NT2/D1 (cell line): Measurements from ENCODE around the gene AP3B1.

Experiments used
- DNase-seq: peaks from one replicate; pipeline ENCODE4 v3.0.0-alpha.2; 2011; ENCODE audit warnings: low read depth, low spot score
- H3K27me3 ChIP-seq: 2 replicates; pipeline ENCODE4 v1.6.0; 2011; ENCODE audit warnings: mild to moderate bottlenecking; ENCODE audit not compliant: insufficient read length, insufficient read depth
- H3K36me3 ChIP-seq: 2 replicates; pipeline ENCODE4 v1.6.1; 2011; ENCODE audit warnings: mild to moderate bottlenecking, low read length, mixed read lengths; ENCODE audit not compliant: insufficient read depth, insufficient read length
- H3K4me1 ChIP-seq: 2 replicates; pipeline ENCODE4 v1.5.1; 2011; ENCODE audit not compliant: insufficient read depth, insufficient read length
- H3K4me3 ChIP-seq: 2 replicates; pipeline ENCODE4 v1.5.1; 2011; ENCODE audit warnings: low read depth; ENCODE audit not compliant: insufficient read length
- H3K9ac ChIP-seq: 2 replicates; pipeline ENCODE4 v1.6.0; 2011; ENCODE audit warnings: low read depth; ENCODE audit not compliant: insufficient read length
- H3K9me3 ChIP-seq: 2 replicates; pipeline ENCODE4 v1.5.1; 2011; ENCODE audit warnings: mild to moderate bottlenecking, low read length; ENCODE audit not compliant: insufficient read depth
- SUZ12 ChIP-seq: IDR thresholded peaks from 2 replicates; pipeline ENCODE4 v1.6.1; 2011; ENCODE audit not compliant: insufficient read length, insufficient read depth; ENCODE audit errors: extremely low read depth
- YY1 ChIP-seq: IDR thresholded peaks from 2 replicates; pipeline ENCODE4 v1.6.1; 2011; ENCODE audit not compliant: insufficient read length, insufficient read depth
- ZNF274 ChIP-seq: IDR thresholded peaks from 2 replicates; pipeline ENCODE4 v1.6.1; 2011; ENCODE audit warnings: mild to moderate bottlenecking, low read depth, low read length

Gene AP3B1

GRCh38 chr5:77971776-77972468 is 322.6 kb downstream of the AP3B1 start:
- no peak for DNase-seq
- no peak overlapping the region for H3K9ac ChIP-seq
- H3K9me3 ChIP-seq = no peaks in the 10 kb centered on the region
- H3K4me3 ChIP-seq = no peak overlapping the region
- no peak for TF ChIP-seq YY1
- no peak for TF ChIP-seq SUZ12
- no peak for TF ChIP-seq ZNF274
- H3K4me1 ChIP-seq = no peaks in the 10 kb centered on the region
- no peaks in the 10 kb centered on the region for H3K36me3 ChIP-seq
- H3K27me3 ChIP-seq = peaks cover 72% of the 10 kb centered on the region

- no peak for DNase-seq
- no peaks in the 10 kb centered on the region for H3K4me1 ChIP-seq
- no peak overlapping the region for H3K4me3 ChIP-seq
- H3K27me3 ChIP-seq = peaks cover 76% of the 10 kb centered on the region
- TF ChIP-seq YY1 = no peak
- no peak for TF ChIP-seq ZNF274
- no peak for TF ChIP-seq SUZ12
- H3K9me3 ChIP-seq = no peaks in the 10 kb centered on the region
- H3K9ac ChIP-seq = no peak overlapping the region
- H3K36me3 ChIP-seq = no peaks in the 10 kb centered on the region
Observed at GRCh38 chr5:77970891-77971290, 323.6 kb downstream of the AP3B1 start.

GRCh38 chr5:77963795-77964194 is 330.7 kb downstream of the AP3B1 start:
- DNase-seq = no peak
- no peak overlapping the region for H3K4me3 ChIP-seq
- H3K9ac ChIP-seq = no peak overlapping the region
- H3K27me3 ChIP-seq = peaks cover 83% of the 10 kb centered on the region
- TF ChIP-seq ZNF274 = no peak
- TF ChIP-seq YY1 = no peak
- TF ChIP-seq SUZ12 = no peak
- no peaks in the 10 kb centered on the region for H3K36me3 ChIP-seq
- H3K4me1 ChIP-seq = peaks cover 4% of the 10 kb centered on the region
- no peaks in the 10 kb centered on the region for H3K9me3 ChIP-seq

- no peak for TF ChIP-seq ZNF274
- no peak for TF ChIP-seq SUZ12
- TF ChIP-seq YY1 = no peak
- Histone ChIP-seq H3K27me3 (peaks cover 94% of the 10 kb centered on the region), H3K36me3 (no peaks in the 10 kb centered on the region), H3K9me3 (no peaks in the 10 kb centered on the region), H3K9ac (no peak overlapping the region), H3K4me1 (peaks cover 7% of the 10 kb centered on the region), H3K4me3 (no peak overlapping the region)
- DNase-seq = no peak
Observed at GRCh38 chr5:77960863-77961396, 333.6 kb downstream of the AP3B1 start.

DNA sequence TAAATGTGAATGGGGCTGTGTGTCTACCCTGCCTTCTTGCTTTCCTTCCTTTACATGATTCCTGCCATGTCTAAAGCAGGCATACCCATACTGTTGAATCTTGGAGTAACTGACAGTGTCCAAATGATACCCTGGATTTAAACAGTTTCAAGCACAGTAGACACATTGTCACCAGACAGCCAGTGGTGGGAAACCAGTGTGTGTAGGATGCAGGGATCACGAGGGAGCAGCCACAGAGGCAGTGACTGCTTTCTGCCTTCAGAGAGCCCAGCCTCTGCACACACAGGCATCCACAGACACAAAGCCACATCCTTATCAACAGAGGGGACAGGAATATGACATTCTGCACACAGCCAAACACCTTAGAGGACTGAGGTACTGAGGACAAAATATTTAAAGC is 334.2 kb downstream of the AP3B1 start:
- Histone ChIP-seq H3K9me3 (no peaks in the 10 kb centered on the region), H3K36me3 (no peaks in the 10 kb centered on the region), H3K4me1 (peaks cover 7% of the 10 kb centered on the region), H3K4me3 (no peak overlapping the region), H3K9ac (peak overlapping the region; percentile 42), H3K27me3 (peaks cover 95% of the 10 kb centered on the region)
- no peak for TF ChIP-seq SUZ12
- no peak for TF ChIP-seq YY1
- TF ChIP-seq ZNF274 = no peak
- no peak for DNase-seq

- H3K4me3 ChIP-seq = no peak overlapping the region
- no peak for TF ChIP-seq SUZ12
Observed at GRCh38 chr5:77958642-77959330, 335.7 kb downstream of the AP3B1 start.

GRCh38 chr5:77957931-77958521 is 336.5 kb downstream of the AP3B1 start:
- no peak for TF ChIP-seq SUZ12
- TF ChIP-seq YY1 = no peak
- TF ChIP-seq ZNF274 = no peak
- peak overlapping the region; percentile 18 for H3K4me3 ChIP-seq
- peak overlapping the region; percentile 50 for H3K9ac ChIP-seq
- peak; percentile 55 for DNase-seq
- no peaks in the 10 kb centered on the region for H3K9me3 ChIP-seq
- peaks cover 7% of the 10 kb centered on the region for H3K4me1 ChIP-seq
- H3K36me3 ChIP-seq = no peaks in the 10 kb centered on the region
- peaks cover 86% of the 10 kb centered on the region for H3K27me3 ChIP-seq

More at GRCh38 chr5:77958642-77959330, 335.7 kb downstream of the AP3B1 start:
- peaks cover 7% of the 10 kb centered on the region for H3K4me1 ChIP-seq
- peak; percentile 46 for DNase-seq
- no peak overlapping the region for H3K9ac ChIP-seq
- no peaks in the 10 kb centered on the region for H3K36me3 ChIP-seq
- H3K9me3 ChIP-seq = no peaks in the 10 kb centered on the region
- H3K27me3 ChIP-seq = peaks cover 94% of the 10 kb centered on the region
